LNCAP (cell line): ENCODE measurements around the gene ROBO1.

ENCODE experiments used
- TF ChIP-seq, protein P1 (sequence below): fragments of 450-650 bp; IDR thresholded peaks from 2 replicates; pipeline ENCODE4 v1.5.1; 2017; ENCODE audit warnings: mild to moderate bottlenecking

ROBO1 gene

DNA sequence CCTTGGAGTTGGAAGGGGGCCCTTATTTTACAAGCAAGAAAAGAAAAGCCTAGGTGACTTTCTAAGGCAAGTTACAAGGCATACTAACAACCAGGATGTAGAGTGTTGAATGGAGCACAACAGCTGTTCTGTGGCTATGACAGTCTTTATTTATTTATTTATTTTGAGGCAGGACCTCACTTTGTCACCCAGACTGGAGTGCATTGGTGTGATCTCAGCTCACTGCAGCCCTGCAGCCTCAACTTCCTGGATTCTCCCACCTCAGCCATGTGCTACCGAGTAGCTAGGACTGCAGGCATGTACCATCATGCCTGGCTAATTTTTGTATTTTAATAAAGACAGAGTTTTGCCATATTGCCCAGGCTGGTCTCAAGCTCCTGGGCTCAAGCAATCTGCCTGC lies 973.4 kb downstream of the ROBO1 start:
- TF ChIP-seq, protein P1, sequence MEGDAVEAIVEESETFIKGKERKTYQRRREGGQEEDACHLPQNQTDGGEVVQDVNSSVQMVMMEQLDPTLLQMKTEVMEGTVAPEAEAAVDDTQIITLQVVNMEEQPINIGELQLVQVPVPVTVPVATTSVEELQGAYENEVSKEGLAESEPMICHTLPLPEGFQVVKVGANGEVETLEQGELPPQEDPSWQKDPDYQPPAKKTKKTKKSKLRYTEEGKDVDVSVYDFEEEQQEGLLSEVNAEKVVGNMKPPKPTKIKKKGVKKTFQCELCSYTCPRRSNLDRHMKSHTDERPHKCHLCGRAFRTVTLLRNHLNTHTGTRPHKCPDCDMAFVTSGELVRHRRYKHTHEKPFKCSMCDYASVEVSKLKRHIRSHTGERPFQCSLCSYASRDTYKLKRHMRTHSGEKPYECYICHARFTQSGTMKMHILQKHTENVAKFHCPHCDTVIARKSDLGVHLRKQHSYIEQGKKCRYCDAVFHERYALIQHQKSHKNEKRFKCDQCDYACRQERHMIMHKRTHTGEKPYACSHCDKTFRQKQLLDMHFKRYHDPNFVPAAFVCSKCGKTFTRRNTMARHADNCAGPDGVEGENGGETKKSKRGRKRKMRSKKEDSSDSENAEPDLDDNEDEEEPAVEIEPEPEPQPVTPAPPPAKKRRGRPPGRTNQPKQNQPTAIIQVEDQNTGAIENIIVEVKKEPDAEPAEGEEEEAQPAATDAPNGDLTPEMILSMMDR, result no peak

GRCh38 chr3:78792733-78793132 lies 975.1 kb downstream of the ROBO1 start:
- TF ChIP-seq, protein P1, result no peak

DNA sequence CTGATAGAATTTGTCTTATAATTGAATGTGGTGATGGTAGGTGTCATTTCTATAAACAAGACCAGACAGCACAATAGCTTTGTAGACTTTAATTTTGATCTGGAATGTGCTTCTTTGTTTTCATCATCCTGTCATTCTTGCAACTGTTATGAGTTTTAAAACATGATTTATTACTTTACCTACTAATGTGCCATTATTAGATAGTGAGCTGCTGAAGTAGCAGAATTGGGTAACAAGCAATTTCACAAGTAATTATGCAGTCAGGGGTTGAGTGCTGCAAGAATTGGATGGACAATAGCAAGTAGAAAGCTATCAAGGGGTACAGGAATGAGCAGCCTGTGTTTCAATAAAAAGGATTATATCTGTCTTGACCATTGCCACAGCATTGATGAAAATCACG lies 975.6 kb downstream of the ROBO1 start:
- TF ChIP-seq, protein P1, result no peak

GRCh38 chr3:78791753-78792152 lies 976.0 kb downstream of the ROBO1 start:
- TF ChIP-seq, protein P1, result no peak

DNA sequence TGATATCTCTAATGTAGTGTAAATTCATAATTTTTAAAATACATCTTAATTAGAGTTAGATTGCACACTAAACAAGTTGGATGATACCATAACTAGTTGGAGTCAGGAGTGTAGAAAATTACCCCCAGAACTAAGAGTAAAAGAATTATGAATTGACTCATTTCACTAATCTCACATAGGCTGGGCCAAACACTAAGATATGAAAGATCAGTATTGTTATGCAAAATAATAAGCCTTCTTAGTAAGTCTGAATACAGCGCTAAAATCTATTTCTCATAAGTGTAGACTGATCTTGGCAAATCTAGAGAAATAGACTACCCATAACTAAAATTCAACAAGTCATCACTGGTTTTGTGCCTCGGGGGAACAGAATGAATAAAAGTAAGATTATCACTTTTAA lies 979.0 kb downstream of the ROBO1 start:
- TF ChIP-seq, protein P1, result no peak

- TF ChIP-seq, protein P1, result no peak
Observed at GRCh38 chr3:78785004-78785403, 982.8 kb downstream of the ROBO1 start.

DNA sequence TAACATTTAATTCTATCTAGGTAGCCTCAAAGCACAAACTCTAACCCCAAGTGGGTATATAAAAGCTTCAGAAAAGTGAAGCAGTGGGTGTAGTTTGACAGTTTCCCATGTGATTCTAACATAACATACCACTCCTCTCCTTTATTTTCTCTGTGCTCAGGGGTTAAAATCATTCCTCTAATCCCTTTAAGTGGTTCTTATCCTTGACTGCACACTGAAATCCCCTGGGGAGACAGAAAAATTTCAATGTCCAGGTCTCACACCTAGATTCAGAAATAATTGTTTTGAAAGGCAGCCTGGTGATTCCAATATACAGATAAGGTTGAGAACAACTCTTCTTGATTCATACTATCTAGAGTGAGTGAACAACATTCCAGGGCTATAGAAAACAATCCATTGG lies 986.4 kb downstream of the ROBO1 start:
- TF ChIP-seq, protein P1, result no peak
